H1 (cell line): ENCODE results near the gene ANO2. TPM values are rescaled to one million over a fixed set of nuclear protein-coding genes. Genes with fewer than 3 reads are reported as not detected.

Experiments used
- CBX5 ChIP-seq: fragments of 300-800, 300-1000 bp; sonication (generic); IDR thresholded peaks from 2 replicates; pipeline ENCODE4 v1.7.1; 2016; ENCODE audit warnings: antibody characterized with exemption, low read length, low read depth
- CEBPB ChIP-seq: IDR thresholded peaks from 2 replicates; pipeline ENCODE4 v1.6.1; 2012; ENCODE audit warnings: low read depth, low read length
- E2F6 ChIP-seq: IDR thresholded peaks from 2 replicates; pipeline ENCODE4 v1.6.1; 2012; ENCODE audit warnings: inconsistent platforms
- FOSL1 ChIP-seq: IDR thresholded peaks from 2 replicates; pipeline ENCODE4 v1.6.1; 2011; ENCODE audit warnings: mild to moderate bottlenecking, low read depth, low read length, moderate library complexity; ENCODE audit not compliant: insufficient read depth
- RFX5 ChIP-seq: IDR thresholded peaks from 2 replicates; pipeline ENCODE4 v1.6.1; 2011; ENCODE audit warnings: low read depth, low read length, improper control_type of control experiment, borderline replicate concordance
- RNF2 ChIP-seq: fragments of 200-900, 300-1000 bp; sonication (generic); IDR thresholded peaks from 2 replicates; pipeline ENCODE4 v1.7.1; 2016; ENCODE audit warnings: borderline replicate concordance, low read depth, mild to moderate bottlenecking, antibody characterized with exemption, low read length; ENCODE audit not compliant: poor library complexity, severe bottlenecking; ENCODE audit errors: missing control alignments
- SAP30 ChIP-seq: fragments of 300-600 bp; sonication (generic); IDR thresholded peaks from 2 replicates; pipeline ENCODE4 v1.7.1; 2012; ENCODE audit warnings: low read length, moderate library complexity, mild to moderate bottlenecking, inconsistent platforms; ENCODE audit not compliant: insufficient read depth, insufficient replicate concordance
- TAF7 ChIP-seq: optimal IDR thresholded peaks from 2 replicates; pipeline ENCODE3; 2011; ENCODE audit warnings: low read depth, mild to moderate bottlenecking, inconsistent platforms, low read length, moderate library complexity, borderline replicate concordance
- polyA plus RNA-seq, 7 experiments: library from polyadenylated mRNA; depleted of rRNA in 3 of 7; stranded (reverse) in 5 of 7; unstranded in 2 of 7; fragments of >200 nt in 5 of 7; fragments of 200-250 nt in 2 of 7; gene quantifications; 1 replicate in 5 of 7; 2 replicates in 1 of 7; 4 replicates in 1 of 7; pipeline versions ENCODE4 v1.2.1 to v1.2.3, GENCODE V29; 2011 to 2013; ENCODE audit warnings: missing spikeins in 2 of 7, mixed read lengths in 2 of 7
- total RNA-seq: library from RNA; stranded (reverse); fragmentation: NEBNext Ultra II Directional; extraction: Animal tissue kit (Norgen Biotek cat#: 25700); gene quantifications from 2 replicates; pipeline ENCODE4 v1.2.1, GENCODE V29; 2021

Gene ANO2
- total and polyA plus RNA-seq, 2 of the 8 experiments (the other 6 are each of a cell fraction or from before 2014, with no cell fraction given) = 1.9 to 5.5 TPM

- TF ChIP-seq RNF2 = no peak
- no peak for TF ChIP-seq RFX5
- no peak for TF ChIP-seq TAF7
- no peak for TF ChIP-seq CBX5
- TF ChIP-seq CEBPB = no peak
- TF ChIP-seq SAP30 = no peak
- no peak for TF ChIP-seq E2F6
- TF ChIP-seq FOSL1 = no peak
Observed at GRCh38 chr12:5742258-5742657, 202.8 kb downstream of the ANO2 start (continued).
